Hematopoietic multipotent progenitor cell treated with erythropoietin and hydrocortisone succinate and interleukin-3 and kit ligand, for 17 days (in vitro differentiated cells): ENCODE data around the gene ARMC5.

Experiments used
- DNase-seq: peaks from one replicate; pipeline ENCODE4 v3.0.0-alpha.2; 2015; ENCODE audit warnings: low spot score

The ARMC5 gene

DNA sequence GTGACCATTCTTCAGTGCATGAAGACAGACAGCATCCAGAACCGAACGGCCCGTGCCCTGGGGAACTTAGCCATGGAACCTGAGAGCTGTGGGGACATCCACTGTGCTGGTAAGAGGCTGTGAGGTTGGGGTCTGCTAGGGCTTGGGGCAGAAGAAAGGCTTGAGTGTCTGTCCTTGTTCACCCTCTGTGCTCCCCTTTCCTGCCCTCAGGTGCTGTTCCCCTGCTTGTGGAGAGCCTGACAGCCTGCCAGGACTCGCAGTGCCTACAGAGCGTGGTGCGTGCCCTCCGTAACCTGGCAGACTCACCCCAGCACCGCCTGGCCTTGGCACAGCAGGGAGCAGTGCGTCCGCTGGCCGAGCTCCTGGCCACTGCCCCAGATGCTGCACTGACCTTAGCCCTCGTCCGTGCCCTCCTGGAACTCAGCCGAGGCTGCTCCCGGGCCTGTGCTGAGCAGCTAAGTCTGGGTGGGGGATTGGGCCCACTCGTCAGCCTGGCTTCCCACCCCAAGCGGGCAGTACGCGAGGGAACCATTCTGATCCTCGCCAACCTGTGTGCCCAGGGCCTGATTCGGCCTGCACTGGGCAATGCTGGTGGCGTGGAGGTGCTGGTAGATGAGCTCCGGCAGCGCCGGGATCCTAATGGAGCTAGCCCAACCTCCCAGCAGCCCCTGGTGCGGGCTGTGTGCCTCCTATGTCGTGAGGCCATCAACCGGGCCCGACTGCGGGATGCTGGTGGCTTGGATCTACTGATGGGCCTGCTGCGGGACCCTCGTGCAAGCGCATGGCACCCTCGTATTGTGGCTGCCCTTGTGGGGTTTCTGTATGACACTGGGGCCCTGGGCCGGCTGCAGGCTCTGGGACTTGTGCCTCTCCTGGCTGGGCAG is 2.9 kb downstream of the ARMC5 start:
- no peak for DNase-seq

DNA sequence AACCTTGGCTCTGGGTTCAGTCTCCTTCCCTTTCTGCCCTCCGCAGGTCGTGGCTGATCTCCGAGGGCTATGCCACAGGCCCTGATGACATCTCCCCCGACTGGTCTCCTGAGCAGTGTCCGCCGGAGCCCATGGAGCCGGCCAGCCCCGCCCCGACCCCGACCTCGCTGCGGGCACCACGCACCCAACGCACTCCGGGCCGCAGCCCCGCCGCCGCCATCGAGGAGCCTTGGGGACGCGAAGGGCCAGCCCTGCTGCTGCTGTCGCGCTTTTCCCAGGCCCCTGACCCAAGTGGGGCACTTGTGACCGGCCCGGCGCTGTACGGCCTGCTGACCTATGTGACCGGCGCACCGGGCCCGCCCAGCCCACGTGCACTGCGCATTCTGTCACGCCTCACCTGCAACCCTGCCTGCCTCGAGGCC is 5.1 kb downstream of the ARMC5 start:
- no peak for DNase-seq

DNA sequence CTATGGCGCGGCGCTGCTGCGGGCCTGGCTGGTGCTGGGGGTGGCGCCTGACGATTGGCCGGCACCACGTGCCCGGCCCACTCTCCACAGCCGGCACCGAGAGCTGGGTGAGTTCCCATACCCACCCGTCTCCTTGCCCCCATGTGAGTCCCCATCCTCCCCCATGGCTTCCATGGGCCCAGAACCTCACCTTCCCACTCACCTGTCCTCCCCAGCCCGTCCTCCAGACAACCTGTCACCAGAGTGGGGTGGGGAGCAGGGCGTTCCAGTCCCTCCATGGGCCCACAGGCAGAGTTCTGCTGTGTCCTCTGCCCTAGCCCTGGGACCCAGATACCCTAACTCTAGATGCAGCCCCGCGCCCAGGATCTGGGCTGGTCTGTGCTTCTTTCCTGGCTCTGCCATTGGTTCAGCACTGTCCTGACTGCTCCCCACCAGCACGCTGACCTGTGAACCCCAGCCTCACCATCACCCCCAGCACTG is 5.5 kb downstream of the ARMC5 start:
- no peak for DNase-seq

DNA sequence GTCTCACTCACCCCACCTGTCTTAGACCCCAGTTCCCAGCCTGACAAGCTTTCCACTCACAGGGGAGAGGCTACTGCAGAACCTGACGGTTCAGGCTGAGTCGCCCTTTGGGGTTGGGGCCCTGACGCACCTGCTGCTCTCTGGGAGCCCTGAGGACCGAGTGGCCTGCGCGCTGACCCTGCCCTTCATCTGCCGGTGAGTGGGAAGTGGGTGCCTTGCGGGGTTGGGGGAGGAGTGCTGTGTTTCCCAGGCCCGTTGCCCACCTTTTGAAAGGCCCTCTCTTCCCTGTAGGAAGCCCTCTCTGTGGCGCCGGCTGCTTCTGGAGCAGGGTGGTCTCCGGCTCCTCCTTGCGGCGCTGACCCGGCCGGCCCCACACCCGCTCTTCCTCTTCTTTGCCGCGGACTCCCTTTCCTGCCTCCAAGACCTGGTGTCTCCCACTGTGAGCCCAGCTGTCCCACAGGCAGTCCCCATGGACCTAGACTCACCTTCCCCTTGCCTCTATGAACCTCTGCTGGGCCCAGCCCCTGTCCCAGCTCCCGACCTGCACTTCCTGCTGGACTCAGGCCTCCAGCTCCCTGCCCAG is 6.6 kb downstream of the ARMC5 start:
- DNase-seq = no peak

DNA sequence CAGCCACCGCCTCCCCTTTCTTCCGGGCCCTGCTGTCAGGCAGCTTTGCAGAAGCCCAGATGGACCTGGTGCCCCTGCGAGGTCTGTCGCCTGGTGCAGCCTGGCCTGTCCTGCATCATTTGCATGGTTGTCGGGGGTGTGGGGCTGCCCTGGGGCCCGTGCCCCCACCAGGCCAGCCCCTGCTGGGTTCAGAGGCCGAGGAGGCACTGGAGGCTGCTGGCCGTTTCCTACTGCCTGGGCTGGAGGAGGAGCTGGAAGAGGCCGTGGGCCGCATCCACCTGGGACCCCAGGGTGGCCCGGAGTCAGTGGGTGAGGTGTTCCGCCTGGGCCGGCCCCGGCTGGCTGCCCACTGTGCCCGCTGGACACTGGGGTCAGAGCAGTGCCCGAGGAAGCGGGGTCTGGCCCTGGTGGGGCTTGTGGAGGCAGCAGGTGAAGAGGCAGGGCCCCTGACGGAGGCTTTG is 7.1 kb downstream of the ARMC5 start:
- DNase-seq = no peak

DNA sequence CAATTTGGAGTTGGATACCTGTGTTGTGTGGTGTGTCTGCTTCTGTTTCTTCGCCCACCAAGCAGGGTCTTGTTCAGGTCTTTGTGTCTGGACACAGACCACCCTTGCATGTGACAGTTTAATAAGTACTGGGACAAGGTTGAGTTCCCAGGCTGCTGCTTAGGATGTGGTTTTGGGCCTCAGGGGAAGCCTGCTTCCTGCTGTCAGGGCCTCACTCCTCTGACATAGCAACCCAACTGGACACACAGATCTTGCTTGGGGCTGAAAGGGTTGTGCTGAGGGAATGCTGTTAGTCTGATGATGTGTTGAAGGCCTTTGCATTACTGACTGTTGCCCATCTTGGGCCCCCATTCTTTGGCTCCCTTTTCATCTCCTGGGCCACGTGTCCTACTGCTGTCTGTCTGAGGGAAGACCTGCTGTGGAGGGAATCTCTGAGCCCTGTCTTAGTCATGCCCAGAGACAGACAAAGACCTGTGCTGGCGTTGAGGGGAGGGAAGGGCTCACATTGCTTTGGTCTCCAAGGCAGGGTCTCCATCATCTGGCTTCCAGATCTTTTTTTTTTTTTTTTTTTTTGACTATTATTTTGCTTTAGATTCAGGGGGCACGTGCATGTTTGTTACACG is 8.0 kb downstream of the ARMC5 start:
- DNase-seq = no peak

DNA sequence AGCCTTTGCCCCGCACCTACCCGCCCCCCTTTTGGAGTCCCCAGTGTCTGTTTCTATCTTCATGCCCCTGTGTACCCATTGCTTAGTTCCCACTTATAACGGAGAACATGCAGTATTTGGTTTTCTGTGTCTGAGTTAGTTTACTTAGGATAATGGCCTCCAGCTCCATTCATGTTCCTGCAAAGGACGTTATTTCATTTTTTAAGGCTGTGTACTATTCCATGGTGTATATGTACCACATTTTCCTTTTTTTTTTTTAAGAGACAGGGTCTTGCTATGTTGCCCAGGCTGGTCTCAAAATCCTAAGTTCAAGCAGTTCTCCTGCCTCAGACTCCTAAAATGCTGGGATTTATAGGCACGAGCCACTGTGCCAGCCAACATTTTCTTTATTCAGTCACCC is 8.6 kb downstream of the ARMC5 start:
- DNase-seq = no peak

DNA sequence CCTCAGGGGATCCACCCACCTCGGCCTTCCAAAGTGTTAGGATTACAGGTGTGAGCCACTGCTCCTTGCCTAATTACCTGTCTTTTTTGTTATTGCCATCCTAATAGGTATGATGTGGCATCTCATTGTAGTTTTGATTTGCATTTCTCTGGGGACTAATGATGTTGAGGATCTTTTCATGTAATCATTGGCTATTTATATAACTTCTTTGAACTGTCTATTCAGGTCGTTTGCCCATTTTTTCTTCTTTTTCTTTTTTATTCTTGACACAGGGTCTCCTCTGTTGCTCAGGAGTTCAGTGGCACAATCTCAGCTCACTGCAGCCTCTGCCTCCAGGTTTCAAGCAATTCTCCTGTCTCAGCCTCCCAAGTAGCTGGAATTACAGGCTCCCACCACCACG is 11.3 kb downstream of the ARMC5 start:
- DNase-seq = no peak

DNA sequence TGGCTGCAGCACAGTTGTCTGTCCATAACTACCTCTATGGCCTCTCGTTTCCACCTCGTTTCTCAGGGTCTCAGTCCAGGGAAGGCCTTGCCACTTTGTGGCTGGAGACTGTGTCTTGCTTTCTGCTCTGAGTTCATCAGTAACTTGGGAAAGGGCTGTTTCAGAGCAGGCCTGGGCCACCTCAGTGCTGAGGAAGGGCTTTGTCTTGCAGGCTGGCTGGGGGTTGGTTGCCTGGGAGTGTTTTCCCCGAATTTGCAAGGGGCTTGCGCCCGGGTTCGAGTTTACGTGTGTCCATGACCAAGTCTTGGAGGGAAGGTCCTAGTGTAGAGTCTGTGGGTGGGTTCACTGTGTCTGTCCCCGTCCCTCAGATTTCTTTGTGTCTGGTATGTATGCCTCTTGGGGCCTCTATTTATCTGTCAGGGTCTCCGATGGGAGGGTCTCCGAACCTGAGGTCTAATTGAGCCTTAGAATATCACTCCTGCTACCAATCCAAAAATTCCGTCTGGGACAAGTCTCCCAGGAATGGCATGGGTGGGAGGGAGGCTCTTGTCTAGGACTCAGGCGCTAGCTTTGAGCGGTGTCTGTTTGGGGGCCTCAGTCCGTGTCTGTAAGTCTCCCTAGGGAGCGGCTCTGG is 12.1 kb downstream of the ARMC5 start:
- DNase-seq = no peak

DNA sequence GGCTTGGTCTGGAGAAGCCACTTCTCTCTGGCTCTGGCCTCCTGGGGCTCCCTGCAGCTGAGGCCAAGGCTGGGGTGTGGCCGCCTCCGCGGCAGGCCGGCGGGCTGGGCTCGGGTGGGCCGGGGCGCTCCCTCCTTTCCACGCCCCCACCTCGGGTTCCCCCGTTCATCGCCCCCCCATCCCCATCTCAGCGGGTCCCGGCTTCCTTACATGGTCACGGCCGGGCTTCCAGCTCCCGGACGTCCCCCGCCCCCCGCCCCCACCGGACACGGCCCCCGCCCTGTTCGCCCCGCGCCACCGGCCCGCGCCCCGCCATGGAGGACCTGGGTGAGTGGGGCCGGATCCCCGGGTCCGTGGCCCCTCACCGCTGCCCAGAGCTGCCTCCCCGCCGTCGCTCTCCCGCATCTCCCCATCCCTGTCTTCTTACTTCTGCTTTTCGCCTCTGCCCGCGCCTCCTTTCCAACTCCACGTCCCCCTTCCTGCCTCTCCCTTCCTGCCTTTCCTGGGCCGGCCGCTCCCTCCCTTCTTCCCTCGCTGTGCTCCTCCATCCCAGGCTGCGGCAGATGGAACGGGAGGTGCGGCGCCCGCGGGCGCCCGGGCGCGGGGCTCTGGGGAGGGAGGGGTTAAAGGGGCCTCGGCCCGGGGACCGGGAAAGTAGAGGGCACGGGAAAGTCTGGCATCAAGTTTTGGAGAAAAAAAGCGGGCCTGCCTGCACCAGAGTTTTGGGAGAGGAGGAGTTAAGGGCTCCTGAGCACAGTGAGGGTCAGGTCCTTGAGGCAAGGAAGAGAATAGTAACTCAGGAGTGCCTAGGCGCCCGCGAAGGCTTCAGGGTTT is 12.8 kb downstream of the ARMC5 start, which contains the start of gene TGFB1I1:
Gene TGFB1I1, plus strand, starts transcription at position 278 of the 834 bp plus-strand sequence. Its CDS starts 37 bp downstream, at position 315.
- DNase-seq = peak; percentile 22

DNA sequence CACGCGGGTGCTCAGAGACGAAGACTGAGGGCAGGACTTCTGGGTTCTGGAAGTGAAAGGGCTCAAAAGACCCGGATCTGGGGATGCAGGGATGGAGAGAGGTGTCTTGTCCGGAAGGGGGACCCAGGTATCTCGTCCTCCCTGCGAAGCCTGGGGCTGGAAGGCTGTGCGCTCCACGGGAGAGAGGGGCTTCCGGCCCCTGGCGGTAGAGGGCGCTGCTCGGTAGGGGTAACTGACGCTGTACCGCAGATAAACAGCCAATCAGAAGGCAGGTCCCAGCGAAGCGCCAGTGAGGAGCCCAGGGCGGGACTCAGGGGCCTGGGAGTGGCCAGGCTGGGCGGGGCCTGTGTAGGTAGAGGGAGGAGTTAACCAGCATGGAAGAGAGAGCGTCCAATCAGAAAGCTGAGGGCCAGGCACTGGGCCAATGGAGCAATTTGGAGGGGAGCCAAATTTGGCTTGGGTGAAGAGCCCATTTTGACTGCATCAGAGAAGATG is 13.5 kb downstream of the ARMC5 start:
- peak; percentile 97 for DNase-seq

DNA sequence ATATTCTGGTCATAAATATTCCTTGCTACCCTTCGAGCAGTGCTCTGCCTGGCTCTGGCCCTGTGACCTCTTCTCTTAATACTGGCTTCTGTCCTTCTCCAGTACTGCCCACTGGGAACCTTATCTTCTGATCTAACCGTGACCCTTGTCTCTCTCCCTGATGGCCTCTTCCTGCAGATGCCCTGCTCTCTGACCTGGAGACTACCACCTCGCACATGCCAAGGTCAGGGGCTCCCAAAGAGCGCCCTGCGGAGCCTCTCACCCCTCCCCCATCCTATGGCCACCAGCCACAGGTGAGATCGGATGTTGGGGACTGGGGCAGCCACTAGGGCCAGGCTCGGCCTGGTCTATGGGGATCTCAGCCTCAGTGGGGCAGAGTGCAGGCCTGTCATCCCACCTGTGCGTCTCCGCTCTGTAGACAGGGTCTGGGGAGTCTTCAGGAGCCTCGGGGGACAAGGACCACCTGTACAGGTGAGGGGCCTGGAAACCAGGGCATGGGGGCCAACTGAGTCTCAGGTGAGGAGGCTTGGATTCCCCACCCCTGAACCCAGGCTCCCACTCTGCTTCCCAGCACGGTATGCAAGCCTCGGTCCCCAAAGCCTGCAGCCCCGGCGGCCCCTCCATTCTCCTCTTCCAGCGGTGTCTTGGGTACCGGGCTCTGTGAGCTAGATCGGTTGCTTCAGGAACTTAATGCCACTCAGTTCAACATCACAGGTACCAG is 14.1 kb downstream of the ARMC5 start:
- DNase-seq = no peak

DNA sequence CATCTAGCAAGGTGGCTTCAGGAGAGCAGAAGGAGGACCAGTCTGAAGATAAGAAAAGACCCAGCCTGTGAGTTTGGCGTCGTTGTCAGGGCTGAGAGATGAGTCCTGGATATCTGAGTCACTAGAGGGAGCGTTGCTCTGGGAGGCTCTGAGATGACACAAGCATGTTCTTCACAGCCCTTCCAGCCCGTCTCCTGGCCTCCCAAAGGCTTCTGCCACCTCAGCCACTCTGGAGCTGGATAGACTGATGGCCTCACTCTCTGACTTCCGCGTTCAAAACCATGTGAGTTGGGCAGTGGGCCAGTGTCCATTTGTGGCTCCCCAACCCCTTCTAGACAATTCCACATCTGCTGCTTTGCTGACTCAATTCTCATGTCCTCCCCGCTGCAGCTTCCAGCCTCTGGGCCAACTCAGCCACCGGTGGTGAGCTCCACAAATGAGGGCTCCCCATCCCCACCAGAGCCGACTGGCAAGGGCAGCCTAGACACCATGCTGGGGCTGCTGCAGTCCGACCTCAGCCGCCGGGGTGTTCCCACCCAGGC is 14.9 kb downstream of the ARMC5 start:
- peak; percentile 61 for DNase-seq

DNA sequence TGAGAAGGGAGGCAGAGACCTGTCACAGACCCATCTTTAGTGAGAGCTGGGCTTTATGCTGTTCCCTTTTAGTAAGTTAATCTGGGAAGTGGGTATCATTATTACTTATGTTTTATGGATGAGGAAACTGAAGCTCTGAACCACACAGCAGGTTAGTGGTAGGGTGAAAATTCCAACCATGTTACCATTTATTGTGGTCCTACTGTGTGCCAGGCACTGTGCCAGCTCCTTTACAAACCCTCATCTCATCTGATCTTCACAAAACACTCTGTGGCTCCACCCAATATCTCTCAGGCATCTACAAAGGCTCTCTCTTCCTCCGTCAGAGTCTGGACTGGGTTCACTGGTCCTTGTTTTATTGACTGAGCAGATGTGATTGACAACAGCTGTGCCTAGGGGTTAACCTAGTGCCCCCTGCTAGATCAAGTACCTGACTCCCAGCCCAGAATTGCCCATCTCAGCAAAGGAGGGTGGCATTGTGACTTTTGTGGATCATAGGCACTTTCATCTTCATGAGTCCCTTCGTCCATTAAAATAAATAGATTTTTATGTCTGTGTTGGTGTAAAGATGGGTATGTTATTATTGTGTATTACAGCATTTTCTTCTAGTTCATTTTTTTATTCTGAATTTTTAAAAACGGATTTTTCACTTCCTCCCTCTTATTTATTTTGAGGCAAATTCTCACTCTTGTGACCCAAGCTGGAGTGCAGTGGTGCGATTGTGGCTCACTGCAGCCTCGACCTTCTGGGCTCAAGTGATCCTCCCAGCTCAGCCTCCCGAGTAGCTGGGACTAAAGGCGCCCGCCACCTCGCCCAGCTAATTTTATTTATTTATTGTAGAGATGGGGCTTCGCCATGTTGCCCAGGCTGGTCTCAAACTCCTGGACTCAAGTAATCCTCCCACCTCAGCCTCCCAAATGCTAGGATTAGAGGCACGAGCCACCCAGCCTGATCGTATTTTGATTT is 15.8 kb downstream of the ARMC5 start:
- DNase-seq = no peak

DNA sequence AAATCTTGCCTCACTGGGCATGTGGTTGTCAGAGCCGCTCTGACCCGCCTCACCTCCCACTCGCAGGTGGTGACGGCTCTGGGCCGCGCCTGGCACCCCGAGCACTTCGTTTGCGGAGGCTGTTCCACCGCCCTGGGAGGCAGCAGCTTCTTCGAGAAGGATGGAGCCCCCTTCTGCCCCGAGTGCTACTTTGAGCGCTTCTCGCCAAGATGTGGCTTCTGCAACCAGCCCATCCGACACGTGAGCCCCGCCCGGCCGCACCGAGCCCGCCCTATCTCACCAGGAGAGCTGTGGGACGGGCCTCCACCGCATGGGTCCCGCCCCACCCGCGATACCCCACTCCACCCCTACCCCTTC is 16.6 kb downstream of the ARMC5 start:
- peak; percentile 52 for DNase-seq

DNA sequence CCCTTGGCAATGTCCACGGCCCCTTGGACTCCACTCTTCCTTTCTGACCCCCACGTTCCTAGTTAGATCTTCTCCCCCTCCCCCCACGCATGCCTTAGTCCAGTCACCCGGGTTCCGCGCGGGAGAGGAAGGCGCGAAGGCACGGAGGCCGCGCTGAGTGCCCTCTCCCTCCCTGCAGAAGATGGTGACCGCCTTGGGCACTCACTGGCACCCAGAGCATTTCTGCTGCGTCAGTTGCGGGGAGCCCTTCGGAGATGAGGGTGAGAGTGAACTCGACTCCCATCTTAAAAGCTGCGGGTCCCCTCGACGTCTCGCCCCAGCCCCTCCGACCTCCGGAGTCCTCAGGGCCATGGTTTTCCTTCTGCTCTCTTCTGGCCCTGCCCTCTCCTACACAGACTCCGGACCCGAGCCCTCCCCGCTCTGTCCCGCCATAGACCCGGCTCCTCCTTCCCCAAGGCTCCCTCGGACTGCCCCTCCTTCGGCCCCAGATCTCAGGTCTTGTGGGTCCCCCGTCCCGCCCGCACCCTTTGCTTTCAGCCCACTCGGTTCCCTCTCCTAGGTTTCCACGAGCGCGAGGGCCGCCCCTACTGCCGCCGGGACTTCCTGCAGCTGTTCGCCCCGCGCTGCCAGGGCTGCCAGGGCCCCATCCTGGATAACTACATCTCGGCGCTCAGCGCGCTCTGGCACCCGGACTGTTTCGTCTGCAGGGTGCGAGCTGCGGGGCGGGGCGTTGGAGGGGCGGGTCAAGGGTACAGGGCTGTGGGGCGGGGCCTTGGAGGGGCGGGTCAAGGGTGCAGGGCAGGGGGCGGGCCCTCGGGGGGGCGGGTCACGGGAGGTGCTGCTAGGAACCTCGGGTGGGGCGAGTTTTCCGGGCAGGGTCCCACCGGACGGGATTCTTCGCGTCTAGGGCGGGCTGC is 17.3 kb downstream of the ARMC5 start:
- peak; percentile 81 for DNase-seq

DNA sequence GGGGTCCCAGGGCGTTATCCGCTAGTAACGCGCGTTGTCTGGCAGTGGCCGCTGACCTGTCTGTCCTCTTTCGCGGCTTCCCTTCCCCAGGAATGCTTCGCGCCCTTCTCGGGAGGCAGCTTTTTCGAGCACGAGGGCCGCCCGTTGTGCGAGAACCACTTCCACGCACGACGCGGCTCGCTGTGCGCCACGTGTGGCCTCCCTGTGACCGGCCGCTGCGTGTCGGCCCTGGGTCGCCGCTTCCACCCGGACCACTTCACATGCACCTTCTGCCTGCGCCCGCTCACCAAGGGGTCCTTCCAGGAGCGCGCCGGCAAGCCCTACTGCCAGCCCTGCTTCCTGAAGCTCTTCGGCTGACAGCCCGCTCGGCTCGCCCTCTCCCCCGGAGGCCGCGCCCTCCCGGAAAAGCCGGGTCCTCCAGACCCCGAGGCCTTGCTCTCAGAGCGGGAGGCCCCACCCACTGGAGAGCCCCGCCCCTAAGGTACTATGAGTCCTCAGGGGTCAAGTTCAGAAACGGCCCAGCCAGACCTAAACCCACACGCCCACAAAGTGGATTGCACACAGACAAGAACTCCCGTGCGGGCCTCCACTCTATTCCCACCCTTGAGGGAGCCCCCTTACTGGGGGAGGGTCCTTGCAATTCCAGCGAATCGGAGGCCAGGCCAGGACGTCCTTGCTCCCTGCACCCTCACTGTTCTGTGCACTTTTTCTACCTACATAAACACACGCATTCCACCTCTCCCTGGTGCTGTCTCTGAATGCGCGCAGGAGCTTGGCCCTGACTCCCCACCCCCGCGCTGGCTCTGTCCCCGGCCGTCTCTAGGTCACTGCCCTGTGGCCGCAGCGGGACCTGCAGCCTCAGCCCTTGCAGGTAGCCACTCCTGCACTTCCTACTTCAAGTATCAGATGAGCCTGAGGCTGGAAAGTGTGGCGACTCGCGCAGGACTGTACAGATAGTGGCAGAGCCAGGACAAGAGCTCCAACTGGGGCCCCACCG is 18.2 kb downstream of the ARMC5 start:
- peak; percentile 39 for DNase-seq
